Thoracic aorta endothelial cell (primary cell): ENCODE results near the gene ENKD1. TPM values are rescaled to one million over a fixed set of nuclear protein-coding genes. Genes with fewer than 3 reads are reported as not detected.

Experiments used
- total RNA-seq: library from RNA; depleted of rRNA; stranded (reverse); fragments of >200 nt; gene quantifications from 2 replicates; pipeline ENCODE4 v1.2.3, GENCODE V29; 2012

Gene ENKD1
- 8.2 and 11.7 TPM in 2 replicates for total RNA-seq

GRCh38 chr16:67666559-67667452 is at the start of gene ENKD1, which contains the start of gene C16orf86:
TSS of gene ENKD1 (minus strand) at chr16:67666750. CDS start at chr16:67666442, 308 bp downstream.
TSS of gene C16orf86 (plus strand) at chr16:67666814. CDS start at chr16:67666971, 157 bp downstream.

GRCh38 chr16:67660564-67661028 is 6.0 kb downstream of the ENKD1 start, which contains the start of gene PARD6A:
TSS of gene PARD6A (plus strand) at chr16:67660960. CDS start at chr16:67661039, 79 bp downstream.

GRCh38 chr16:67659675-67660563 is 6.6 kb downstream of the ENKD1 start, which contains the start of gene ACD:
TSS of gene ACD (minus strand) at chr16:67660260. CDS start at chr16:67660220, 40 bp downstream.

Other genes with a start within 250 kb of the ENKD1 start
- 0.07 TPM in 1 of 2 replicates, not detected in the other for gene HSD11B2, start 235.6 kb downstream of the ENKD1 start, total RNA-seq
- 80.5 and 92.9 TPM in 2 replicates for gene ATP6V0D1, start 185.6 kb downstream of the ENKD1 start, total RNA-seq
- not detected in 2 replicates for gene AGRP, start 183.2 kb downstream of the ENKD1 start, total RNA-seq
- 92.2 and 93.4 TPM in 2 replicates for gene RIPOR1, start 137.9 kb downstream of the ENKD1 start, total RNA-seq
- gene CTCF, start 104.2 kb downstream of the ENKD1 start, total RNA-seq, result 51.0 and 51.2 TPM in 2 replicates
- gene CARMIL2, start 21.6 kb downstream of the ENKD1 start, total RNA-seq, result 0.86 and 1.2 TPM in 2 replicates
- gene ACD, start 6.5 kb downstream of the ENKD1 start, total RNA-seq, result 19.1 and 27.1 TPM in 2 replicates
- 2.7 and 3.3 TPM in 2 replicates for gene PARD6A, start 5.8 kb downstream of the ENKD1 start, total RNA-seq
- gene C16orf86, start 64 bp upstream of the ENKD1 start, total RNA-seq, result 1.1 and 2.0 TPM in 2 replicates
- 33.9 and 35.1 TPM in 2 replicates for gene GFOD2, start 52.6 kb upstream of the ENKD1 start, total RNA-seq
- gene RANBP10, start 139.8 kb upstream of the ENKD1 start, total RNA-seq, result 9.7 and 12.0 TPM in 2 replicates
- gene TSNAXIP1, start 140.1 kb upstream of the ENKD1 start, total RNA-seq, result 0.13 and 0.14 TPM in 2 replicates
- 21.8 and 27.1 TPM in 2 replicates for gene THAP11, start 175.6 kb upstream of the ENKD1 start, total RNA-seq
- 217 and 277 TPM in 2 replicates for gene NUTF2, start 180.2 kb upstream of the ENKD1 start, total RNA-seq
- gene CENPT, start 180.9 kb upstream of the ENKD1 start, total RNA-seq, result 29.0 and 31.2 TPM in 2 replicates
- 62.9 and 64.6 TPM in 2 replicates for gene EDC4, start 206.3 kb upstream of the ENKD1 start, total RNA-seq
- gene NRN1L, start 218.1 kb upstream of the ENKD1 start, total RNA-seq, result 0.66 TPM in 1 of 2 replicates, not detected in the other
- 13.6 and 16.9 TPM in 2 replicates for gene PSKH1, start 226.5 kb upstream of the ENKD1 start, total RNA-seq